ENCODE results near the gene MAML3.

DNA sequence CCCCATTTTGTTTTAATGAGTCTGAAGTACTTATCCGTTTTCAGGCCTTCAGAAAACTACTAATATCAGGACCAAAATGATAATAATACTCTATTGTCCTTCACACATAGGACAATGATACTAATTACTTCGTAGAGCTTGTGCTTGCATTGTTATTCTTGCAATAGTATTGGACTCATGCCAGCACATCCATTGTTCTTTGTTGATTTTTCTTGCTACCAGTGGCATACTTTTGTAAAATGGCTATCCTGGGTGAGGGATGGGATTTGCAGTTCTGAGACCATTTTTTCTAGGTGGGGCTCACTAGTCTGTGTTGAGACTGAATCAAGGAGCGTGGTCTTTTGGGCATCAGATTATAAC is 195.3 kb downstream of the MAML3 start:
- TF ChIP-seq, protein P1, sequence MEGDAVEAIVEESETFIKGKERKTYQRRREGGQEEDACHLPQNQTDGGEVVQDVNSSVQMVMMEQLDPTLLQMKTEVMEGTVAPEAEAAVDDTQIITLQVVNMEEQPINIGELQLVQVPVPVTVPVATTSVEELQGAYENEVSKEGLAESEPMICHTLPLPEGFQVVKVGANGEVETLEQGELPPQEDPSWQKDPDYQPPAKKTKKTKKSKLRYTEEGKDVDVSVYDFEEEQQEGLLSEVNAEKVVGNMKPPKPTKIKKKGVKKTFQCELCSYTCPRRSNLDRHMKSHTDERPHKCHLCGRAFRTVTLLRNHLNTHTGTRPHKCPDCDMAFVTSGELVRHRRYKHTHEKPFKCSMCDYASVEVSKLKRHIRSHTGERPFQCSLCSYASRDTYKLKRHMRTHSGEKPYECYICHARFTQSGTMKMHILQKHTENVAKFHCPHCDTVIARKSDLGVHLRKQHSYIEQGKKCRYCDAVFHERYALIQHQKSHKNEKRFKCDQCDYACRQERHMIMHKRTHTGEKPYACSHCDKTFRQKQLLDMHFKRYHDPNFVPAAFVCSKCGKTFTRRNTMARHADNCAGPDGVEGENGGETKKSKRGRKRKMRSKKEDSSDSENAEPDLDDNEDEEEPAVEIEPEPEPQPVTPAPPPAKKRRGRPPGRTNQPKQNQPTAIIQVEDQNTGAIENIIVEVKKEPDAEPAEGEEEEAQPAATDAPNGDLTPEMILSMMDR (IDR thresholded peaks at IDR 0.05): no peak
- TF ChIP-seq POLR2A (IDR thresholded peaks at IDR 0.05) (no peak), POLR2AphosphoS5 (IDR thresholded peaks at IDR 0.05) (no peak)

Data from transverse colon (tissue), 4 donors.